ENCODE measurements around the gene ACBD4.

GRCh38 chr17:45125509-45125908, 10.0 kb upstream of the ACBD4 start:
- TF ChIP-seq, protein P1, sequence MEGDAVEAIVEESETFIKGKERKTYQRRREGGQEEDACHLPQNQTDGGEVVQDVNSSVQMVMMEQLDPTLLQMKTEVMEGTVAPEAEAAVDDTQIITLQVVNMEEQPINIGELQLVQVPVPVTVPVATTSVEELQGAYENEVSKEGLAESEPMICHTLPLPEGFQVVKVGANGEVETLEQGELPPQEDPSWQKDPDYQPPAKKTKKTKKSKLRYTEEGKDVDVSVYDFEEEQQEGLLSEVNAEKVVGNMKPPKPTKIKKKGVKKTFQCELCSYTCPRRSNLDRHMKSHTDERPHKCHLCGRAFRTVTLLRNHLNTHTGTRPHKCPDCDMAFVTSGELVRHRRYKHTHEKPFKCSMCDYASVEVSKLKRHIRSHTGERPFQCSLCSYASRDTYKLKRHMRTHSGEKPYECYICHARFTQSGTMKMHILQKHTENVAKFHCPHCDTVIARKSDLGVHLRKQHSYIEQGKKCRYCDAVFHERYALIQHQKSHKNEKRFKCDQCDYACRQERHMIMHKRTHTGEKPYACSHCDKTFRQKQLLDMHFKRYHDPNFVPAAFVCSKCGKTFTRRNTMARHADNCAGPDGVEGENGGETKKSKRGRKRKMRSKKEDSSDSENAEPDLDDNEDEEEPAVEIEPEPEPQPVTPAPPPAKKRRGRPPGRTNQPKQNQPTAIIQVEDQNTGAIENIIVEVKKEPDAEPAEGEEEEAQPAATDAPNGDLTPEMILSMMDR (IDR thresholded peaks at IDR 0.05; ENCODE audit: extremely low read depth in 1 of 2, insufficient read depth in 1 of 2, low read depth in 1 of 2, low read length in 2 of 2) = no peak
- TF ChIP-seq POLR2A (IDR thresholded peaks at IDR 0.05; ENCODE audit: low read depth, low read length) (no peak), POLR2AphosphoS5 (IDR thresholded peaks at IDR 0.05; ENCODE audit: insufficient read depth, low read depth, low read length) (no peak), EZH2 (IDR thresholded peaks at IDR 0.05; ENCODE audit: borderline replicate concordance, low read depth, low read length, severe bottlenecking) (no peak), FOS (IDR thresholded peaks at IDR 0.05; ENCODE audit: borderline replicate concordance, insufficient read depth, low read length) (no peak), MYC (IDR thresholded peaks at IDR 0.05; ENCODE audit: low read depth, low read length) (no peak), JUN (IDR thresholded peaks at IDR 0.05; ENCODE audit: borderline replicate concordance, insufficient read depth, insufficient read length, low read depth) (no peak), GATA2 (IDR thresholded peaks at IDR 0.05; ENCODE audit: insufficient read depth, insufficient read length, low read depth, low read length) (no peak)
- TF ChIP-seq, protein P2, sequence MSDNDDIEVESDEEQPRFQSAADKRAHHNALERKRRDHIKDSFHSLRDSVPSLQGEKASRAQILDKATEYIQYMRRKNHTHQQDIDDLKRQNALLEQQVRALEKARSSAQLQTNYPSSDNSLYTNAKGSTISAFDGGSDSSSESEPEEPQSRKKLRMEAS (IDR thresholded peaks at IDR 0.05; ENCODE audit: insufficient read depth, insufficient read length) = no peak
